Mucosa of descending colon (tissue), 3 donors: ENCODE results near the gene GSN. TPM values are rescaled to one million over a fixed set of nuclear protein-coding genes. Genes with fewer than 3 reads are reported as not detected.

Source experiments
- ATAC-seq: fragments of 200-7000 bp; cut with Tn5 transposase; one replicate; pipeline ENCODE4 v1.9.1; 2020; ENCODE audit warnings: mild to moderate bottlenecking, moderate library complexity
- DNase-seq, 3 donors: peaks; one replicate each; pipeline ENCODE4 v3.0.0-alpha.2; 2020
- H3K36me3 ChIP-seq: fragments of 200-600 bp; one replicate; pipeline ENCODE4 v1.8.0; 2021; ENCODE audit warnings: low read depth, mild to moderate bottlenecking
- H3K4me1 ChIP-seq: fragments of 200-600 bp; one replicate; pipeline ENCODE4 v1.8.0; 2021; ENCODE audit warnings: low read depth, mild to moderate bottlenecking
- H3K4me3 ChIP-seq: fragments of 200-600 bp; one replicate; pipeline ENCODE4 v1.8.0; 2021; ENCODE audit warnings: mild to moderate bottlenecking
- H3K9me3 ChIP-seq: fragments of 200-600 bp; one replicate; pipeline ENCODE4 v1.8.0; 2021; ENCODE audit warnings: mild to moderate bottlenecking
- intact Hi-C, 2 donors: fragments of 100-400 bp; cut with DNase I in 1 of 2; cut with micrococcal nuclease in 1 of 2; formaldehyde crosslinking; loops; one replicate each; pipeline versions ENCODE4 v1.11.0 to v1.11.1; 2022; cut with DNase I, micrococcal nuclease
- total RNA-seq, 3 donors: library from RNA; stranded (reverse); fragmentation: NEBNext Ultra II Directional in 2 of 3; extraction: Animal tissue kit (Norgen Biotek cat#: 25700) in 2 of 3; gene quantifications; one replicate each; pipeline versions ENCODE4 v1.2.1 to v1.2.4, GENCODE V29; 2021 to 2023
- TF ChIP-seq, protein P1 (sequence below): fragments of 200-600 bp; IDR thresholded peaks from one replicate; pipeline ENCODE4 v1.8.0; 2022; ENCODE audit warnings: antibody characterized with exemption, mild to moderate bottlenecking
- donor health status: DM: no; HTN: no; CAD: no; lungs with moderate emphysema.
- donor health status: DM: no; HTN: no; CAD: no.
- donor health status: DM: no; HTN: yes; CAD: no.

Gene GSN
- total RNA-seq, 3 donors from 2014 or later = 443 to 952 (median 937) TPM

DNA sequence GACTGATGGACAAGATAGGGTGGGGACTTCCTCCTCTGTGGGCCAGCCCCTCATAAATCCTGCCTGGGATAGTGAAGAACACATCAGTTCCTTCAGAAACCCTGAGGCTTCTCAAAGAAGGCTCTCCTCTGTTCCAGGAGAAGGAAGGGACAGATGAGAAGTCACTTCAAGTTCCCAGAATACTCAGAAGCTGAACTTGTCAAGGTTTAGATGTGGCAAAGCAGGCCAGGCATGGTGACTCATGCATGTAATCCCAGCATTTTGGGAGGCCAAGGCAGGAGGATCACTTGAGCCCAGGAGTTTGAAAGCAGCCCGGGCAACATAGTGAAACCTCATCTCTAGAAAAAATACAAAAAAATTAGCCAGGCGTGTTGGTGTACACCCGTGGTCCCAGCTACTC lies 63.6 kb downstream of the GSN start:
- no peaks in the 10 kb centered on the region for H3K4me1 ChIP-seq
- TF ChIP-seq, protein P1, sequence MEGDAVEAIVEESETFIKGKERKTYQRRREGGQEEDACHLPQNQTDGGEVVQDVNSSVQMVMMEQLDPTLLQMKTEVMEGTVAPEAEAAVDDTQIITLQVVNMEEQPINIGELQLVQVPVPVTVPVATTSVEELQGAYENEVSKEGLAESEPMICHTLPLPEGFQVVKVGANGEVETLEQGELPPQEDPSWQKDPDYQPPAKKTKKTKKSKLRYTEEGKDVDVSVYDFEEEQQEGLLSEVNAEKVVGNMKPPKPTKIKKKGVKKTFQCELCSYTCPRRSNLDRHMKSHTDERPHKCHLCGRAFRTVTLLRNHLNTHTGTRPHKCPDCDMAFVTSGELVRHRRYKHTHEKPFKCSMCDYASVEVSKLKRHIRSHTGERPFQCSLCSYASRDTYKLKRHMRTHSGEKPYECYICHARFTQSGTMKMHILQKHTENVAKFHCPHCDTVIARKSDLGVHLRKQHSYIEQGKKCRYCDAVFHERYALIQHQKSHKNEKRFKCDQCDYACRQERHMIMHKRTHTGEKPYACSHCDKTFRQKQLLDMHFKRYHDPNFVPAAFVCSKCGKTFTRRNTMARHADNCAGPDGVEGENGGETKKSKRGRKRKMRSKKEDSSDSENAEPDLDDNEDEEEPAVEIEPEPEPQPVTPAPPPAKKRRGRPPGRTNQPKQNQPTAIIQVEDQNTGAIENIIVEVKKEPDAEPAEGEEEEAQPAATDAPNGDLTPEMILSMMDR = no peak
- ATAC-seq = no peak

DNA sequence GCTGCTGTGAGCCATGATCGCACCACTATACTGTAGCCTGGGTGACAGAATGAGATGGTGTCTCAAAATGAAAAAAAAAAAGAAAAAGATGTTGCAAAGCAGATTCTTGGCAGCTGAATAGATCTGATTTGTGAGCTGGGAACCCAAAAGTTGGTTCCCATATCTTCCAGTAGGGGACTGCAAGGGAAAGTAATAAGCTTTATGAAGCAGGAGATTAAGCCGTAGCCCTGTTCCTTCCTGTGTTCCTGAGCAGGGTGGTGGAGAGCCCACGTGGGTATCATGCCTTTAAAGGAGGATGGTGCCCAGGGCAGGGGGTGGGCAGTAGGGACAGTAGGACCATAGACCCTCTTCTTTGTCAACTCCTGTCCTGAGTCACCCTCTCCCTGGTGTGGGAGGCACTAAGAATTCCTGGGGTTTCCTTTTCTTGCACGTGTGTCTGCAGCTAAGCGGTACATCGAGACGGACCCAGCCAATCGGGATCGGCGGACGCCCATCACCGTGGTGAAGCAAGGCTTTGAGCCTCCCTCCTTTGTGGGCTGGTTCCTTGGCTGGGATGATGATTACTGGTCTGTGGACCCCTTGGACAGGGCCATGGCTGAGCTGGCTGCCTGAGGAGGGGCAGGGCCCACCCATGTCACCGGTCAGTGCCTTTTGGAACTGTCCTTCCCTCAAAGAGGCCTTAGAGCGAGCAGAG lies 64.2 kb downstream of the GSN start:
- intact Hi-C loops = no loop called here
- DNase-seq (no peak), ATAC-seq (peak; percentile 8)
- Histone ChIP-seq H3K9me3 (no peaks in the 10 kb centered on the region), H3K36me3 (peaks cover 7% of the 10 kb centered on the region), H3K4me1 (no peaks in the 10 kb centered on the region), H3K4me3 (no peak overlapping the region)
- TF ChIP-seq, protein P1 = no peak

More for the DNA sequence above, 63.6 kb downstream of the GSN start:
- Histone ChIP-seq H3K4me3 (no peak overlapping the region), H3K36me3 (peaks cover 8% of the 10 kb centered on the region), H3K9me3 (no peaks in the 10 kb centered on the region)
- intact Hi-C loops = no loop called here
- no peak for DNase-seq

DNA sequence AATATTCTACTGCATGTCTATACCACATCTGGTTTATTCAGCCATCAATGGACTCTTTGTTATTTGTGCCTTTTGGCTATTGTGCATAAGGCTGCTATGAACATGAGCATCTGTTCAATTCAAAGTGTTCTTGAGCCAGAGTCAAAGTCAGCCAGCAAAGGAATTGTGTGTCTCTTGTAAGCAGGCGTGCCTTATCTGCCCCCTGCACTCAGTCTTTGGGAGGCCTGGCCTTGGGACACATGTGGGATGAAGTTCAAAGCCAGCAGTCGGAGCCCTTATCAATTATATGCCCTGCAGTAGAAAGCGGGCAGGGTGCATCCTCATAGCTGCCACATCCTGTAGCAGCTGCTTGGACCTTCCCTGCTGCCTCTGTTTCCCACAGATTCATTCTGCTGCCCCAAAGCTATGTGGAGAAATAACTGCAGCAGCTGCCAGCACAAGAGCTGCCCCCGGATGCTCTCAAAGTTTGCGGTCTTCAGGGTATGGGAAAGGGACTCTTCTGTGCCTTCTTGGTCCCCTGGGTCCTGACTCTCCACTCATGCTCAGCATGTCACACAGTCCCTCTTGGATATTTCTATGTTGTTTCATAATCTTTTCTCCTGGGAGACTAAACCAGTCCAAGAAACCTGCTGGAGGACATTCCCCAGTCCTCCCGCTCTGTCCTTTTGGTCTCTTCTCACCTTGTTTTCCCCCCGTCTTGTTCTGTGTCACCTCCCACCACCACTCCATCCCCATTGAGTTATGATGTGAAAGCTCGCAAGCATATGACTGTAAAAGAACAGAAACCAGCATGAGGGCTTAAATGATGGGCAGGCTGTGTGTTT lies 66.2 kb downstream of the GSN start:
- intact Hi-C loops = no loop called here
- ATAC-seq (no peak), DNase-seq (no peak)
- H3K36me3 ChIP-seq = peaks cover 4% of the 10 kb centered on the region
- H3K4me3 ChIP-seq = no peak overlapping the region
- TF ChIP-seq, protein P1 = no peak
- H3K9me3 ChIP-seq = no peaks in the 10 kb centered on the region
- no peaks in the 10 kb centered on the region for H3K4me1 ChIP-seq

DNA sequence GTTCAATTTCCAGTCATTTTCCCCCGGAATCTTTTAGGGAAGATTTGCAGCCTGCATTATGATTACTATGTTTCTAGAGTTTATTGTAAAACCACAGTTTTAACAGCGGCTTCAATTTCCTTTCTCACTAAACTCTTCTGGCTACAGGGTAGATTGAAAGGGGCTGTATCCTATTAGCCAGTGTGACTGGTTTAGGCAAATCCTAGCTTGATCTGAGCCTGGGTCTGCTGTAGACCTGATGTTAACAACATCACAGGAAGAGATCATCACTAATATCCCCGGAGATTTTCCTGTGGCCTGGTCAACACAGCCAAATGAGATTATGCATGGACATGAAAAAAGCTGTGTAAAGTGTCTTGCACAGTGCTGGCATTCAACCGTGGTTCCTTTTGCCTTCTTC lies 68.7 kb downstream of the GSN start:
- intact Hi-C loops = no loop called here
- no peak for ATAC-seq
- DNase-seq = no peak
- Histone ChIP-seq H3K36me3 (no peaks in the 10 kb centered on the region), H3K9me3 (no peaks in the 10 kb centered on the region), H3K4me1 (no peaks in the 10 kb centered on the region), H3K4me3 (no peak overlapping the region)
- TF ChIP-seq, protein P1 = no peak

DNA sequence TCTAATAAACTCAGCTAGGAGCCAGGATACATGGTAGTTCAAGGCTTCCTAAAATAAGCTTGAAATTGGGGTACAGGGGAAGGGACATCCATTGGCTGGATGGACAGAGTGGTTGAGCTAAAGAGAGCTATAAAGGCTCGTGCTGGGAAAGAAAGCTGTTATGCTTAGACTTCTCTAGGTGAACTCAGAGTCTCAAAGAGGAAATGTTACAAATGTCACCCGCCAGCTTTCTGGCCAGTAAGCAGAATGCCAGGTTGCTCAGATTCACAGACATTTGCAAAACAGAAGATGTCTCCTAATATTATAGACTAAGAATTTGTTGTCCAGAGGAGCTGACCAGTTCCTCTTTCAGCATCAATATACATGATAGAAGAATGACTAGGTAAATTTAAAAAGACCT lies 71.5 kb downstream of the GSN start:
- DNase-seq = no peak
- intact Hi-C loops = no loop called here
- no peaks in the 10 kb centered on the region for H3K4me1 ChIP-seq
- no peak for ATAC-seq
- TF ChIP-seq, protein P1 = no peak
- H3K4me3 ChIP-seq = no peak overlapping the region
- no peaks in the 10 kb centered on the region for H3K36me3 ChIP-seq
- no peaks in the 10 kb centered on the region for H3K9me3 ChIP-seq
